ENCODE results near the gene TICRR. TPM values are rescaled to one million over a fixed set of nuclear protein-coding genes. Genes with fewer than 3 reads are reported as not detected.

Gene TICRR
- polyA plus RNA-seq, 2 of the 4 experiments (the other 2 are of a cell fraction), result 7.8 to 11.6 TPM

DNA sequence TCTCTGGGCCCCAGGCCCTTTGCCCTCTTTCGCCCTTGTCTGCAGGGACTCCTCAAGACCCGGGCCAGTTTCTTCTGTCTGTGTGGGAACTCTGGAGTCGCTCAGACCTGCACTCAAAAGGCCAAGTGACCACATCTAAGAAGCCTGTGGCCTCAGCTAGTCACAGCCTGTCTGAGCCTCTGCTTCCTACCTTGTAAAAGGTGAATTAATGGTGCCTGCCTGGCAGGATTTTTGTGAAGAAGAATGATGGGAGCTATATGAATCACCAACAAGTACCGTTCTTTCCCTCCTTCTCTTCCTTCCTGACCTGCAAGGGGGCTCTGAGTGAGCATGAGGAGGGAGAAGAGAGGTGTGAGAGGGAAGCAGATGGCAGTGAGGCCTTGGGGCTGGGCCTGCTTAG, 96.4 kb downstream of the TICRR start:
- CTCF ChIA-PET, result interaction anchor here (0.9 to 9.4 kb wide), 14 partner anchors 10 to 313 kb away, joined by 3 to 79 read pairs (median 3); no protein-coding TSS in a partner anchor
- WGBS (ENCODE audit: missing lambda C conversion rate), result 27% methylated on average over 4 of the region's 4 CpGs
- ATAC-seq (no peak), FAIRE-seq (no peak), DNase-seq (ENCODE audit: low read depth in 1 of 2, low spot score in 1 of 2) (no peak)
- H3K9me3 ChIP-seq, result no peaks in the 10 kb centered on the region
- TF ChIP-seq USF2 (IDR thresholded peaks at IDR 0.05), result no peak
- no peak for TF ChIP-seq ZNF302 (CRISPR knock-in tag; IDR thresholded peaks at IDR 0.05)
- TF ChIP-seq FOSB (CRISPR knock-in tag; IDR thresholded peaks at IDR 0.05), result no peak
- no peak for TF ChIP-seq HES2 (IDR thresholded peaks at IDR 0.05)
- TF ChIP-seq ZFP36 (IDR thresholded peaks at IDR 0.05; ENCODE audit: borderline replicate concordance, partially characterized antibody), result no peak
- no peak for TF ChIP-seq CHD4 (IDR thresholded peaks at IDR 0.05; ENCODE audit: borderline replicate concordance)
- no peak for TF ChIP-seq CBX2 (IDR thresholded peaks at IDR 0.05; ENCODE audit: borderline replicate concordance, low read depth)
- TF ChIP-seq, protein P1, sequence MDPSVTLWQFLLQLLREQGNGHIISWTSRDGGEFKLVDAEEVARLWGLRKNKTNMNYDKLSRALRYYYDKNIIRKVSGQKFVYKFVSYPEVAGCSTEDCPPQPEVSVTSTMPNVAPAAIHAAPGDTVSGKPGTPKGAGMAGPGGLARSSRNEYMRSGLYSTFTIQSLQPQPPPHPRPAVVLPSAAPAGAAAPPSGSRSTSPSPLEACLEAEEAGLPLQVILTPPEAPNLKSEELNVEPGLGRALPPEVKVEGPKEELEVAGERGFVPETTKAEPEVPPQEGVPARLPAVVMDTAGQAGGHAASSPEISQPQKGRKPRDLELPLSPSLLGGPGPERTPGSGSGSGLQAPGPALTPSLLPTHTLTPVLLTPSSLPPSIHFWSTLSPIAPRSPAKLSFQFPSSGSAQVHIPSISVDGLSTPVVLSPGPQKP (IDR thresholded peaks at IDR 0.05; ENCODE audit: low read depth, low read length), result no peak
- H3K27ac ChIP-seq, result no peak overlapping the region
- POLR2A ChIA-PET, result no interaction called here
- no peaks in the 10 kb centered on the region for H3K4me1 ChIP-seq
- no peak overlapping the region for H3K4me2 ChIP-seq
- no peak overlapping the region for H3K4me3 ChIP-seq

- ChIA-PET CTCF (interaction anchor here (0.8 to 9.4 kb wide), 23 partner anchors 8 to 414 kb away, joined by 3 to 79 read pairs (median 4); no protein-coding TSS in a partner anchor), POLR2A (no interaction called here)
- no peaks in the 10 kb centered on the region for H3K4me1 ChIP-seq
- 80% methylated on average over 12 of the region's 12 CpGs for whole genome bisulfite sequencing (ENCODE audit: missing lambda C conversion rate)
- TF ChIP-seq CBX2 (IDR thresholded peaks at IDR 0.05; ENCODE audit: borderline replicate concordance, low read depth) (no peak), USF2 (IDR thresholded peaks at IDR 0.05) (no peak), HOXB5 (CRISPR knock-in tag; IDR thresholded peaks at IDR 0.05) (no peak), HOXA7 (CRISPR knock-in tag; IDR thresholded peaks at IDR 0.05) (no peak), MAFK (IDR thresholded peaks at IDR 0.05; ENCODE audit: partially characterized antibody) (no peak), KDM5A (IDR thresholded peaks at IDR 0.05) (no peak), MAZ (IDR thresholded peaks at IDR 0.05; ENCODE audit: borderline replicate concordance, low read depth, low read length) (no peak), NR3C1 (IDR thresholded peaks at IDR 0.05) (no peak)
- H3K4me2 ChIP-seq, result no peak overlapping the region
- H3K27ac ChIP-seq, result no peak overlapping the region
- no peaks in the 10 kb centered on the region for H3K9me3 ChIP-seq
- DNase-seq (ENCODE audit: low read depth in 1 of 2, low spot score in 1 of 2) (no peak), FAIRE-seq (no peak), ATAC-seq (peak in 1 of 2 experiments; percentile 28; a peak in 3 of 6 replicates)
- no peak overlapping the region for H3K4me3 ChIP-seq
These were observed 97.2 kb downstream of the TICRR start for GRCh38 chr15:89672221-89673164.

- WGBS (ENCODE audit: missing lambda C conversion rate), result 54% methylated on average over 12 of the region's 12 CpGs
- ChIA-PET POLR2A (no interaction called here), CTCF (interaction anchor here (0.8 to 9.4 kb wide), 19 partner anchors 8 to 413 kb away, joined by 3 to 79 read pairs (median 4); no protein-coding TSS in a partner anchor)
- ATAC-seq, result peak; percentile 52 to 93; a peak in 3 of 6 replicates
- Histone ChIP-seq H3K4me2 (no peak overlapping the region), H3K27ac (no peak overlapping the region), H3K4me3 (no peak overlapping the region), H3K9me3 (no peaks in the 10 kb centered on the region), H3K4me1 (no peaks in the 10 kb centered on the region)
- no peak for FAIRE-seq
- DNase-seq (ENCODE audit: low read depth in 1 of 2, low spot score in 1 of 2), result peak; percentile 64 to 76
- TF ChIP-seq NFE2L2 (conservative IDR thresholded peaks at IDR 0.05; ENCODE audit: low read length), result no peak
- peak; percentile 50 for TF ChIP-seq CTCF (IDR thresholded peaks at IDR 0.05)
- TF ChIP-seq RAD21 (conservative IDR thresholded peaks at IDR 0.05 in 1 of 2, IDR thresholded peaks at IDR 0.05 in 1 of 2), result peak in 1 of 2 experiments; percentile 43; a peak in 2 of 5 replicates
- TF ChIP-seq HEYL (CRISPR knock-in tag; IDR thresholded peaks at IDR 0.05), result no peak
- TF ChIP-seq, protein P2, sequence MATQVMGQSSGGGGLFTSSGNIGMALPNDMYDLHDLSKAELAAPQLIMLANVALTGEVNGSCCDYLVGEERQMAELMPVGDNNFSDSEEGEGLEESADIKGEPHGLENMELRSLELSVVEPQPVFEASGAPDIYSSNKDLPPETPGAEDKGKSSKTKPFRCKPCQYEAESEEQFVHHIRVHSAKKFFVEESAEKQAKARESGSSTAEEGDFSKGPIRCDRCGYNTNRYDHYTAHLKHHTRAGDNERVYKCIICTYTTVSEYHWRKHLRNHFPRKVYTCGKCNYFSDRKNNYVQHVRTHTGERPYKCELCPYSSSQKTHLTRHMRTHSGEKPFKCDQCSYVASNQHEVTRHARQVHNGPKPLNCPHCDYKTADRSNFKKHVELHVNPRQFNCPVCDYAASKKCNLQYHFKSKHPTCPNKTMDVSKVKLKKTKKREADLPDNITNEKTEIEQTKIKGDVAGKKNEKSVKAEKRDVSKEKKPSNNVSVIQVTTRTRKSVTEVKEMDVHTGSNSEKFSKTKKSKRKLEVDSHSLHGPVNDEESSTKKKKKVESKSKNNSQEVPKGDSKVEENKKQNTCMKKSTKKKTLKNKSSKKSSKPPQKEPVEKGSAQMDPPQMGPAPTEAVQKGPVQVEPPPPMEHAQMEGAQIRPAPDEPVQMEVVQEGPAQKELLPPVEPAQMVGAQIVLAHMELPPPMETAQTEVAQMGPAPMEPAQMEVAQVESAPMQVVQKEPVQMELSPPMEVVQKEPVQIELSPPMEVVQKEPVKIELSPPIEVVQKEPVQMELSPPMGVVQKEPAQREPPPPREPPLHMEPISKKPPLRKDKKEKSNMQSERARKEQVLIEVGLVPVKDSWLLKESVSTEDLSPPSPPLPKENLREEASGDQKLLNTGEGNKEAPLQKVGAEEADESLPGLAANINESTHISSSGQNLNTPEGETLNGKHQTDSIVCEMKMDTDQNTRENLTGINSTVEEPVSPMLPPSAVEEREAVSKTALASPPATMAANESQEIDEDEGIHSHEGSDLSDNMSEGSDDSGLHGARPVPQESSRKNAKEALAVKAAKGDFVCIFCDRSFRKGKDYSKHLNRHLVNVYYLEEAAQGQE (IDR thresholded peaks at IDR 0.05), result no peak
These were observed 97.9 kb downstream of the TICRR start for GRCh38 chr15:89673165-89673512.
